GM21619 (cell line): ENCODE results near the gene ZDHHC14.
"Not testable (repeated sequence)": the region's sequence is repeated elsewhere in the genome, so short reads cannot be mapped to it uniquely, and the experiment has no call there.

Experiments used
- ATAC-seq: cut with Tn5 transposase; IDR thresholded peaks from one replicate; pipeline ENCODE4 v1.9.1; 2021; ENCODE audit not compliant: unreplicated experiment

The ZDHHC14 gene

GRCh38 chr6:157402996-157403685, 22.2 kb downstream of the ZDHHC14 start:
- no peak for ATAC-seq

GRCh38 chr6:157403686-157404051, 22.7 kb downstream of the ZDHHC14 start:
- ATAC-seq, result no peak

- no peak for ATAC-seq
These were observed 25.0 kb downstream of the ZDHHC14 start for GRCh38 chr6:157405986-157406385.

GRCh38 chr6:157406661-157407060, 25.7 kb downstream of the ZDHHC14 start:
- no peak for ATAC-seq

GRCh38 chr6:157407646-157408045, 26.7 kb downstream of the ZDHHC14 start:
- ATAC-seq, result no peak

GRCh38 chr6:157408427-157408826, 27.4 kb downstream of the ZDHHC14 start:
- not testable (repeated sequence) for ATAC-seq

GRCh38 chr6:157410045-157410444, 29.1 kb downstream of the ZDHHC14 start:
- no peak for ATAC-seq

- no peak for ATAC-seq
These were observed 30.4 kb downstream of the ZDHHC14 start for GRCh38 chr6:157411368-157411767.

GRCh38 chr6:157412791-157413190, 31.8 kb downstream of the ZDHHC14 start:
- no peak for ATAC-seq

GRCh38 chr6:157420497-157420896, 39.5 kb downstream of the ZDHHC14 start:
- ATAC-seq, result no peak

GRCh38 chr6:157424491-157425020, 43.6 kb downstream of the ZDHHC14 start:
- ATAC-seq, result no peak

GRCh38 chr6:157427969-157428368, 47.0 kb downstream of the ZDHHC14 start:
- ATAC-seq, result no peak

- no peak for ATAC-seq
These were observed 47.6 kb downstream of the ZDHHC14 start for GRCh38 chr6:157428427-157429202.

- no peak for ATAC-seq
These were observed 48.3 kb downstream of the ZDHHC14 start for GRCh38 chr6:157429248-157429647.

- ATAC-seq, result peak; percentile 54
These were observed 49.8 kb downstream of the ZDHHC14 start for GRCh38 chr6:157430834-157431233.

GRCh38 chr6:157432231-157432891, 51.4 kb downstream of the ZDHHC14 start:
- ATAC-seq, result no peak

- ATAC-seq, result no peak
These were observed 51.9 kb downstream of the ZDHHC14 start for GRCh38 chr6:157432892-157433265.

- no peak for ATAC-seq
These were observed 52.7 kb downstream of the ZDHHC14 start for GRCh38 chr6:157433678-157434081.

GRCh38 chr6:157434349-157435033, 53.5 kb downstream of the ZDHHC14 start:
- no peak for ATAC-seq

GRCh38 chr6:157436219-157436943, 55.4 kb downstream of the ZDHHC14 start:
- ATAC-seq, result no peak

GRCh38 chr6:157436944-157437336, 56.0 kb downstream of the ZDHHC14 start:
- no peak for ATAC-seq
